ENCODE data around the gene UBE2Q2. TPM values are rescaled to one million over a fixed set of nuclear protein-coding genes. Genes with fewer than 3 reads are reported as not detected.
A peak's percentile ranks its signal among the peaks of the same experiment; 100 is the strongest.

The UBE2Q2 gene
- total and polyA plus RNA-seq, 2 of the 4 experiments (the other 2 are of a cell fraction), result 18.0 to 28.9 TPM

DNA sequence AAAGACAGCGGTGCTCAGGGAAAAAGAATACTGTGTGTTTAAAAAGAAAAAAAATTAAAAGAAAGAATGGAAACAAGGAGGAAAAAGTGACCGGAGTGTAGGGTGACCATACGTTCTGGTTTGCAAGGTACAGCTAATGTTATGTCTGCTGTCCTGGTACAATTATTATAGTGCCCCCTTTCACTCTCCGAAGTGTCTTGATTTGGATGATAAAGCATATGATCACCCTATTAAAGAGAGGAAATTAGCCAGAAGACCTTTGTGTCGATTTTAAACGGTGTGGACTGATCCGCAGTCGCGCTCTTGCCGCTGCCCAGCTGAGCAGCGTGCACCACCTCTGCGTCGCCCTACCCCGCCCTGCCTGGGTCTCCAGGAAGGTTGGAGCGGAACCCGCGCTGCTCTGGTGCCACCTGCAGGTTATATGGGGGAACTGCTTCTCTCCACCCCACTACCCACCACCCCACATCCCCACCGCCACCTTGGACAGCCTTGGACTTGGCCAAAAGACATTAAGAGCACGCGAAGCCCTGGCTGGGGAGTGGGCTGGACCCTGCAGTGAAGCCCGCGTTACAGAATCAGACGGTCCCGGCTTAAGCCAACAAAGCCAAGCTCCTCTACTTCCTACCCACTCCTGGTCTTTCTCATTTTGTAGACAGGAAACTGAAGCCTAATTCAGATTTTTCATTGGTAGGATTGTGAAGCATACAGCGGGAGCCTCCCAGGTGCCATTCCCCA, 41.2 kb upstream of the UBE2Q2 start:
- Histone ChIP-seq H2AK5ac (ENCODE audit: low read depth, low read length) (no peak overlapping the region), H4K91ac (ENCODE audit: insufficient read depth, low read depth, low read length) (no peak overlapping the region), H2AFZ (replicated peaks; ENCODE audit: low read length, poor library complexity) (peak overlapping the region; percentile 72), H3K9me3 (ENCODE audit: control insufficient read depth, insufficient read depth, low read length) (peaks cover 5% of the 10 kb centered on the region; the same call in 1 of the 2 replicates), H3K9me1 (ENCODE audit: insufficient read depth, low read length) (no peaks in the 10 kb centered on the region), H3K4ac (ENCODE audit: low read depth, low read length) (no peak overlapping the region), H3K9ac (ENCODE audit: low read depth, low read length) (no peak overlapping the region), H3K14ac (replicated peaks; ENCODE audit: low read depth, low read length) (no peak overlapping the region), H3K56ac (ENCODE audit: extremely low read depth, insufficient read depth, low read length) (no peak overlapping the region), H3K79me1 (ENCODE audit: low read depth in 1 of 2, low read length in 2 of 2) (no peaks in the 10 kb centered on the region), H3K27ac (ENCODE audit: insufficient read depth, low read length) (no peak overlapping the region), H3K4me2 (ENCODE audit: low read depth, low read length) (peak overlapping the region; percentile 89), H3K36me3 (ENCODE audit: control insufficient read depth, insufficient read depth, low read length) (no peaks in the 10 kb centered on the region), H2BK120ac (ENCODE audit: low read depth, low read length) (no peak overlapping the region), H3K23ac (ENCODE audit: low read depth, low read length) (peak overlapping the region; percentile 31; the same call in 1 of the 2 replicates), H4K8ac (ENCODE audit: low read depth in 2 of 2, low read length in 2 of 2) (no peak overlapping the region), H3K4me1 (ENCODE audit: control insufficient read depth, insufficient read depth, low read length) (no peaks in the 10 kb centered on the region), H2BK5ac (ENCODE audit: low read depth, low read length, poor library complexity, severe bottlenecking) (no peak overlapping the region), H4K5ac (ENCODE audit: low read depth, low read length) (no peak overlapping the region), H2AK9ac (replicated peaks; ENCODE audit: low read depth, low read length, poor library complexity) (no peak overlapping the region), H2BK15ac (ENCODE audit: low read depth, low read length) (no peak overlapping the region), H3K18ac (ENCODE audit: low read depth, low read length) (no peak overlapping the region), H3K27me3 (ENCODE audit: control insufficient read depth, insufficient read depth, low read length) (peaks cover 38% of the 10 kb centered on the region), H2BK20ac (ENCODE audit: low read depth, low read length) (no peak overlapping the region), H4K20me1 (ENCODE audit: insufficient read depth, low read length) (no peaks in the 10 kb centered on the region), H3K4me3 (ENCODE audit: insufficient read depth, low read depth, low read length) (peak overlapping the region; percentile 35; the same call in 1 of the 2 replicates)
- ChIA-PET POLR2A (ENCODE audit: unreplicated experiment) (no interaction called here), CTCF (interaction anchor here (0.5 to 1.3 kb wide), 11 partner anchors 18 to 133 kb away, joined by 3 to 5 read pairs (median 3); a partner anchor contains a TSS)
- no TSS peak for BruUV-seq (replicated peaks)
- intact Hi-C loops (cut with micrococcal nuclease), result loop anchor here (1.0 to 5.0 kb wide), 5 partner anchors 69 to 293 kb away; no protein-coding TSS in a partner anchor
- in situ Hi-C loops (cut with MboI; ENCODE audit: low sequenced_read_pairs), result no loop called here
- 54% methylated on average over 2 of the region's 25 CpGs; no CpG with 5 or more reads in 1 of the 2 experiments for WGBS, 2 experiments (ENCODE audit: extremely low coverage in 2 of 2, insufficient read length in 1 of 2)
- dilution Hi-C loops (cut with HindIII; ENCODE audit: low sequenced_read_pairs, unreplicated experiment), result no loop called here
- DNase-seq (peak; percentile 54), ATAC-seq (ENCODE audit: low read depth) (peak; percentile 100)
- TF ChIP-seq NFE2L2 (IDR thresholded peaks at IDR 0.05; ENCODE audit: low read depth, low read length) (no peak), SMC3 (IDR thresholded peaks at IDR 0.05; ENCODE audit: low read depth, low read length) (peak; percentile 80), MAZ (IDR thresholded peaks at IDR 0.05; ENCODE audit: borderline replicate concordance, low read depth, low read length) (peak; percentile 80; the same call in 1 of the 2 replicates), RAD21 (IDR thresholded peaks at IDR 0.05; ENCODE audit: low read length) (peak; percentile 89), POLR2A (IDR thresholded peaks at IDR 0.05; ENCODE audit: low read depth, low read length) (no peak), BHLHE40 (IDR thresholded peaks at IDR 0.05; ENCODE audit: low read depth, low read length) (no peak), MXI1 (IDR thresholded peaks at IDR 0.05; ENCODE audit: borderline replicate concordance, low read depth, low read length) (no peak), CHD1 (IDR thresholded peaks at IDR 0.05; ENCODE audit: low read depth, low read length) (no peak), MAFK (IDR thresholded peaks at IDR 0.05; ENCODE audit: low read depth, low read length) (no peak)
- TF ChIP-seq, protein P1, sequence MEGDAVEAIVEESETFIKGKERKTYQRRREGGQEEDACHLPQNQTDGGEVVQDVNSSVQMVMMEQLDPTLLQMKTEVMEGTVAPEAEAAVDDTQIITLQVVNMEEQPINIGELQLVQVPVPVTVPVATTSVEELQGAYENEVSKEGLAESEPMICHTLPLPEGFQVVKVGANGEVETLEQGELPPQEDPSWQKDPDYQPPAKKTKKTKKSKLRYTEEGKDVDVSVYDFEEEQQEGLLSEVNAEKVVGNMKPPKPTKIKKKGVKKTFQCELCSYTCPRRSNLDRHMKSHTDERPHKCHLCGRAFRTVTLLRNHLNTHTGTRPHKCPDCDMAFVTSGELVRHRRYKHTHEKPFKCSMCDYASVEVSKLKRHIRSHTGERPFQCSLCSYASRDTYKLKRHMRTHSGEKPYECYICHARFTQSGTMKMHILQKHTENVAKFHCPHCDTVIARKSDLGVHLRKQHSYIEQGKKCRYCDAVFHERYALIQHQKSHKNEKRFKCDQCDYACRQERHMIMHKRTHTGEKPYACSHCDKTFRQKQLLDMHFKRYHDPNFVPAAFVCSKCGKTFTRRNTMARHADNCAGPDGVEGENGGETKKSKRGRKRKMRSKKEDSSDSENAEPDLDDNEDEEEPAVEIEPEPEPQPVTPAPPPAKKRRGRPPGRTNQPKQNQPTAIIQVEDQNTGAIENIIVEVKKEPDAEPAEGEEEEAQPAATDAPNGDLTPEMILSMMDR (conservative IDR thresholded peaks at IDR 0.05; ENCODE audit: low read depth, low read length), result peak; percentile 82
